ENCODE data around the gene RHEBL1.
A peak's percentile ranks its signal among the peaks of the same experiment; 100 is the strongest.
"Not testable (repeated sequence)": the region's sequence is repeated elsewhere in the genome, so short reads cannot be mapped to it uniquely, and the experiment has no call there.

The RHEBL1 gene

GRCh38 chr12:49089821-49090773, 20.3 kb upstream of the RHEBL1 start:
- DNase-seq (ENCODE audit: low read depth, low spot score), result no peak

GRCh38 chr12:49088932-49089330, 19.2 kb upstream of the RHEBL1 start:
- DNase-seq (ENCODE audit: low read depth, low spot score), result no peak

- peak; percentile 53 for DNase-seq (ENCODE audit: low read depth, low spot score)
Measured at GRCh38 chr12:49088150-49088931, 18.6 kb upstream of the RHEBL1 start.

GRCh38 chr12:49086116-49086515, 16.3 kb upstream of the RHEBL1 start:
- no peak for DNase-seq (ENCODE audit: low read depth, low spot score)

- no peak for DNase-seq (ENCODE audit: low read depth, low spot score)
Measured at GRCh38 chr12:49084438-49084837, 14.7 kb upstream of the RHEBL1 start.

- DNase-seq (ENCODE audit: low read depth, low spot score), result no peak
Measured at GRCh38 chr12:49079793-49080192, 10.0 kb upstream of the RHEBL1 start.

- DNase-seq (ENCODE audit: low read depth, low spot score), result no peak
Measured at GRCh38 chr12:49070971-49071370, 1.2 kb upstream of the RHEBL1 start.

GRCh38 chr12:49068879-49069506, 786 bp downstream of the RHEBL1 start:
- no peak for DNase-seq (ENCODE audit: low read depth, low spot score)

- DNase-seq (ENCODE audit: low read depth, low spot score), result no peak
Measured at GRCh38 chr12:49066120-49066519, 3.7 kb downstream of the RHEBL1 start.

GRCh38 chr12:49064767-49065152, 5.0 kb downstream of the RHEBL1 start:
- no peak for DNase-seq (ENCODE audit: low read depth, low spot score)

- not testable (repeated sequence) for DNase-seq (ENCODE audit: low read depth, low spot score)
Measured at GRCh38 chr12:49061916-49062315, 7.9 kb downstream of the RHEBL1 start.

GRCh38 chr12:49061157-49061650, 8.6 kb downstream of the RHEBL1 start:
- DNase-seq (ENCODE audit: low read depth, low spot score), result no peak

- DNase-seq (ENCODE audit: low read depth, low spot score), result peak; percentile 79
Measured at GRCh38 chr12:49060237-49061156, 9.3 kb downstream of the RHEBL1 start, which contains the start of gene KMT2D. TSS of gene KMT2D (minus strand) at chr12:49060794. CDS start at chr12:49055324, 5,470 bp downstream.

GRCh38 chr12:49059299-49060171, 10.2 kb downstream of the RHEBL1 start:
- DNase-seq (ENCODE audit: low read depth, low spot score), result no peak

GRCh38 chr12:49059045-49059298, 10.8 kb downstream of the RHEBL1 start:
- no peak for DNase-seq (ENCODE audit: low read depth, low spot score)

GRCh38 chr12:49058366-49059044, 11.3 kb downstream of the RHEBL1 start:
- no peak for DNase-seq (ENCODE audit: low read depth, low spot score)

GRCh38 chr12:49057888-49058287, 11.9 kb downstream of the RHEBL1 start:
- no peak for DNase-seq (ENCODE audit: low read depth, low spot score)

- peak; percentile 17 for DNase-seq (ENCODE audit: low read depth, low spot score)
Measured at GRCh38 chr12:49055978-49056754, 13.6 kb downstream of the RHEBL1 start.

- no peak for DNase-seq (ENCODE audit: low read depth, low spot score)
Measured at GRCh38 chr12:49055092-49055491, 14.7 kb downstream of the RHEBL1 start.

Data from activated CD4-positive, CD25-positive, alpha-beta regulatory T cell treated with anti-CD3 and anti-CD28 coated beads, Interleukin-2, amount 50 U/mL, for 16 hours (primary cell).